Activated naive CD4-positive, alpha-beta T cell treated with anti-CD3 and anti-CD28 coated beads for 36 hours (primary cell): ENCODE results near the gene MACO1. TPM values are rescaled to one million over a fixed set of nuclear protein-coding genes. Genes with fewer than 3 reads are reported as not detected.
"Not testable (repeated sequence)": the region's sequence is repeated elsewhere in the genome, so short reads cannot be mapped to it uniquely, and the experiment has no call there.

Experiments
- CTCF ChIA-PET: fragments of 350-600 bp; sonication (Branson Sonifier 250); formaldehyde crosslinking; loops from one replicate; lab custom pipeline; 2021; ENCODE audit warnings: antibody characterized with exemption; lab: Charles Lee
- DNase-seq: peaks from one replicate; pipeline ENCODE4 v3.0.0-alpha.2; 2020
- H3K27ac Mint-ChIP-seq: one replicate; pipeline ENCODE4 v1.8.0; 2021; ENCODE audit warnings: mild to moderate bottlenecking, mixed read lengths
- H3K27me3 Mint-ChIP-seq: one replicate; pipeline ENCODE4 v1.8.0; 2021; ENCODE audit warnings: low read depth, mixed read lengths
- H3K36me3 Mint-ChIP-seq: one replicate; pipeline ENCODE4 v1.8.0; 2021; ENCODE audit warnings: low read depth, mixed read lengths
- H3K4me1 Mint-ChIP-seq: one replicate; pipeline ENCODE4 v1.8.0; 2021; ENCODE audit warnings: low read depth, mixed read lengths
- H3K4me3 Mint-ChIP-seq: one replicate; pipeline ENCODE4 v1.8.0; 2021; ENCODE audit warnings: mild to moderate bottlenecking, moderate library complexity, mixed read lengths
- H3K9me3 Mint-ChIP-seq: one replicate; pipeline ENCODE4 v1.8.0; 2021; ENCODE audit warnings: mixed read lengths
- intact Hi-C: fragments of 100-400 bp; cut with micrococcal nuclease; formaldehyde crosslinking; loops from one replicate; pipeline ENCODE4 v1.15.1; 2023
- total RNA-seq, 2 experiments: library from RNA; stranded (reverse); gene quantifications; one replicate each; pipeline ENCODE4 v1.2.3, GENCODE V29; 2021

The MACO1 gene
- total RNA-seq, 2 experiments from 2014 or later: 8.4 to 8.6 TPM

DNA sequence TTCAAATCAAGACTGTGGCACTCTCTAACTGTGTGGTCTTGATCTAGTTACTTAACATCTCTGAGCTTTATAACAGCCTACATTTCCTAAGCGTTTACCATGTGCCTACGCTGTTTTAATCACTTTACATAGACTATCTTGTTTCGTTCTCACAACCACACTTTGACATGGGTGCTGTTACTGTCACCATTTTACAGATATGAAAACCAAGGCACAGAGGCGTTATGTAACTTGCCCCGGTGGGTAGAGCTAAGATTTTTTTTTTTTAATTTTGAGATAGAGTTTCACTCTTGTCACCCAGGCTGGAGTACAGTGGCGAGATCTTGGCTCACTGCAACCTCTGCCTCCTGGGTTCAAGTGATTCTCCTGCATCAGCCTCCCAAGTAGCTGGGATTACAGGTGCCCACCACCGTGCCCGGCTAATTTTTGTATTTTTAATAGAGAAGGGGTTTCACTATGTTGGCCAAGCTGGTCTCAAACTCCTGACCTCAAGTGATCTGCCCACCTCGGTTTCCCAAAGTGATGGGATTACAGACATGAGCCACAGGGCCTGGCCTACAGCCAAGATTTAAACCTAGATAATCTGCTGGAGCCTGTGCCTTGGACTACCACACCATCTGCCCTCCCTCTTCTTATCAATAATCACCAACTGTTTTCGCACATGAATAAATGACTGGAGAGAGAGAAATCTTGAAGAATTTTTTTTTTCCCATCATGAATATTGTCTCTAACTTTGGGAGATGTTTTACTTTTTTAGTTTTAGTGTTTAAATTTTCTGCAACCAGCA, 20.9 kb upstream of the MACO1 start:
- intact Hi-C loops, DNase-seq, H3K27me3 Mint-ChIP-seq, H3K27ac Mint-ChIP-seq, H3K9me3 Mint-ChIP-seq, H3K4me1 Mint-ChIP-seq, H3K4me3 Mint-ChIP-seq, H3K36me3 Mint-ChIP-seq: not testable (repeated sequence)
- CTCF ChIA-PET: interaction anchor here (0.6 kb wide), 2 partner anchors 110 to 657 kb away, joined by 5 read pairs; no protein-coding TSS in a partner anchor

DNA sequence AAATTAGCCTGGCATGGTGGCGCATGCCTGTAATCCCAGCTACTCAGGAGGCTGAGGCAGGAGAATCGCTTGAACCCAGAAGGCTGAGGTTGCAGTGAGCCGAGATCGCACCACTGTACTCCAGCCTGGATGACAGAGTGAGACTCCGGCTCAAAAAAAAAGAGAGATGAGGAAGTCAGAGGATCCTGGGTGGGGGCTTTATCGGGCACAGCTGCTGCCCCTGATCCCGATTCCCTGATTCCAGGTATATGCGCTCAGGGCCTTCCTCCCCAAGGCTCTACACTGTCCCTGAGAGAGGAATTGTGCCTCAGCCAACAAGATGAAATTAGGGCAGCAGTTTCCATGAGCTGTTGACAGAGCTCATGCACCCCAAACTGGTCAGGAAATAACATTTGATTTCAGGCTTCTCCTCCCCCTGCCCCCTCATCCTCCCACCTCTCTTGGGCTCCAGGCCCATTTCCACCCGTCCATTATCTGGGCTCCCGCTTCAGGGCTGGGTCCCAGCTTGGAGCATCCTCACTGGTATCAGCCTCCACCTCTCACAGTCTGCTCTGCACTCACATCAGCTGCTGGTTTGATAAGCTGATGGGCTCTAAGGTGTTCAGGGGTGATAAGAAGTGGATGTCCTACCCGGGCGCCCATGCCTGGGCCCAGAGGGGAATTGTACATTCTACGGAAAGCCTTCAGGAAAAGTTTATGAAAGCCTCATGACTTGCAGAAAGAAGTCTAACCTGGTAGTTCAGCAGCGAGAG, 17.6 kb upstream of the MACO1 start:
- intact Hi-C loops, H3K27ac Mint-ChIP-seq, H3K4me3 Mint-ChIP-seq, H3K27me3 Mint-ChIP-seq, DNase-seq, H3K4me1 Mint-ChIP-seq, H3K36me3 Mint-ChIP-seq, H3K9me3 Mint-ChIP-seq: not testable (repeated sequence)
- CTCF ChIA-PET: interaction anchor here (0.6 to 1.1 kb wide), 3 partner anchors 10 to 183 kb away, joined by 3 read pairs; no protein-coding TSS in a partner anchor

DNA sequence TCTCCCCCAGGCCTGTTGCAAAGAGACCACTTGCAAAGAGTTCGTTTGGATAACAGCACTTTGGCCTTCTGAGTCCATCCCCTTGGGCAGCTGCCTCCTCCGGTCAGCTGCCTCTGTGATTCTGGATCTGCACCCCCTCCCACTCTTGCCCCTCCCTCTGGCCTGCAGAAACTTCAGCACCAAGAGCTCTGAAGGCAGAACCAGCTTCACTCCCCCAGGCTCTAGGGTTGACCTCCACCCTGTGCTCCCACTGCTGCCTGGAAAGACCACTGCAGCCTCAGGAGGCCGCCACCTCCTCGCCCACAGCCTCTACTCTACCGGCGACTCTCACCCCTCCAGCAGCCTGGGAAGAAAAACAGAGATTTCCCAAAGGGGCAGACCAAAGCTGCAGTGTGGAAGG, 16.5 kb upstream of the MACO1 start:
- intact Hi-C loops, CTCF ChIA-PET, H3K27me3 Mint-ChIP-seq: not testable (repeated sequence)

DNA sequence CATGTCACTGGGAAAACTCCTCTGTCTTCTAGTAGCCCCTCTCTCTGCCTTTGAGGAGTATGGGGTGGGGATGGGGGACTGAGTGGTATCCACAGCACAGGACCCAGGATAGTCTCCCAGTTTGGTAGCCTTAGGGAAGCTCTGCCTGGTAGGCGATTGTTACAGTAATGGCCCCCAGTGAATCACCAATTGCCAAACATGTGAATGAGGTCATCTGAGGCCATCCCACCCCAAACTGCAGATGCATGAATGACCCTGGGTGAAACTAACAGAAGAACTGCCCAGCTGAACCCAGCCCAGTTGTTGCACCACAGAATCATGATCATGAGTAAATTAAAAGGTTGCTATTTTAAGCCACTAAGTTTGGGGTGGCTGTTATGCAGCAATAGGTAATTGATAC, 16.1 kb upstream of the MACO1 start:
- H3K9me3 Mint-ChIP-seq, H3K36me3 Mint-ChIP-seq, H3K4me3 Mint-ChIP-seq, H3K27ac Mint-ChIP-seq, intact Hi-C loops, H3K27me3 Mint-ChIP-seq, DNase-seq, H3K4me1 Mint-ChIP-seq: not testable (repeated sequence)
- CTCF ChIA-PET: interaction anchor here (0.9 kb wide), 1 partner anchor 106 kb away, joined by 3 read pairs; no protein-coding TSS in a partner anchor

More for the DNA sequence above, 16.5 kb upstream of the MACO1 start:
- DNase-seq, H3K27ac Mint-ChIP-seq, H3K4me3 Mint-ChIP-seq, H3K36me3 Mint-ChIP-seq, H3K4me1 Mint-ChIP-seq, H3K9me3 Mint-ChIP-seq: not testable (repeated sequence)

DNA sequence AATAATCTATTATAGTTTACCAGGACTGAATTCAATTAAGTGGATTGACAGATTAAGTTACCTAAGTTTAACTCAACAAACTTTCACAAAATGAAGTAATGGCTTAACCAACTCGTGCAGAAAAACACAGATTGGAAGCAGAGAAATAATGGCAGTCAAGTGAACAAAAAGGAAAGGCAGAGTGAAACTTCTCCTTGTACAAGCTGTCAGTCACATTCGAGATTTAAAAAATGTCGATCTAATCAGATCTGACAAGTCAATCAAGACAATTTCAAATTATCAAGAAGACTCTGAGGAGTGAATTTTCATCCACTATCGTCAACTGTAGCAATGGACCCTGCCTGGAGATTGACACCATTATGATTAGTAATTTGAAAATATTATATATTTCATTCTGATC, 13.4 kb upstream of the MACO1 start:
- DNase-seq, H3K27ac Mint-ChIP-seq, H3K4me1 Mint-ChIP-seq, H3K9me3 Mint-ChIP-seq, intact Hi-C loops, CTCF ChIA-PET, H3K36me3 Mint-ChIP-seq, H3K4me3 Mint-ChIP-seq, H3K27me3 Mint-ChIP-seq: not testable (repeated sequence)

DNA sequence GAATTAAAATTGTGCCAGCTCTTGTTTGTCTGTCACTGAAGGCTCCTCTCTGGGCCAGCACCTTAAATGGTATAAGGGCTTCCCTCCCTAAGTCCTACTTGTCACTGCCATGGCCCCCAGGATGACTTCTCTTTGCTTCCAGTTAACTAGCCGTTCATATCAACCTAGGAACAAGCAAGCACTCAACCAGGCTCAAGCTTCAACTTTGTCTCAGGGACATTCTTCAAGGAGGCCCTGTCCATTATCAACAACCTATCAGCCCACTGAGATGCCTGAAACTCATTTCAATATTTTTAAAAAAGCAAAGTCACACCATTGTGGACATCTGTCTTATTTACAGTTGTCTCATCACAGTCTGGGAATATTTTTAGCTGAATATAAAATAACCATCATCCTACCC, 11.4 kb upstream of the MACO1 start:
- H3K9me3 Mint-ChIP-seq, H3K36me3 Mint-ChIP-seq, H3K4me3 Mint-ChIP-seq, intact Hi-C loops, H3K27me3 Mint-ChIP-seq, H3K27ac Mint-ChIP-seq, CTCF ChIA-PET, DNase-seq, H3K4me1 Mint-ChIP-seq: not testable (repeated sequence)

DNA sequence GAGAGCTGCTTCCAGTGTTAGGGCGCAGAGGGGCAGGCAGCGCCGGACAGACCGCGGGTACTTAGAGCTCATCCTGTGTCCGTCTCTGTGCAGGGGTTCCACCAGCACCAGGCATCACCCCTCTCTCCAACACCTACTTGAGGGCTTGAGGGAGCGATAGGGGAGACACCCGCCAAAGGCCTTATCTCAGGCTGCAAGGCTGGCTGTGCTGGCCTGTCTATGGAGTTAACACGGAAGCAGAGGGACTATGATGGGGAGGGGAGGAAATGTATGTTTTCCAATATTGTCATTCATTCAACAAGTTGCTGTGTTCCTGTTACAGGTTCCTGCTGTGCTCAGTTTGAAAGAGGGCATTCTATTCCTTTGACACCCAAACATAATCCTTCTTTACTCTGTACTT, 10.0 kb upstream of the MACO1 start, which contains the start of gene RHCE:
Gene RHCE (minus strand): TSS at position 111 of the 400 bp plus-strand sequence. CDS start 39 bp downstream, at position 72.
- H3K9me3 Mint-ChIP-seq, H3K27me3 Mint-ChIP-seq, H3K27ac Mint-ChIP-seq, DNase-seq, CTCF ChIA-PET, H3K36me3 Mint-ChIP-seq, intact Hi-C loops, H3K4me3 Mint-ChIP-seq, H3K4me1 Mint-ChIP-seq: not testable (repeated sequence)

DNA sequence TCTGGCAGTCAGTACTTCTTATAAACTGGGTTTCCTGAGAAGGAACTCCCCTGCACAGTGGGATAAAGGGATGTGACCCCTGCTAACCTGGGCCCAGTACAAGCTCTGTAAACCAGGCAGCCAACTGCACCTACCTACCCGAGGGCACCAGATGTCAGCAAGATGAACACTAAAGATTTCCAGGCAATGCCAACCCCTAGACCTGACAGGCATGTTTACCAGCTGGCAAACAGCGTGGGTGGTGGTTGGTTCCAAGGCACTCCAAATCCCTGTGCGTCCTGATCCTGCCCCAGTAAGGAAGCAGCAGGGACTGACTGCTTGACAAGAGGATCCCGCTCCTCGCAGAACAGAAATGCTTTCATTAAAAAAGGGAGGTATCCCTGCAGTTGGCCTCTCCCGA, 7.5 kb upstream of the MACO1 start:
- H3K4me3 Mint-ChIP-seq, DNase-seq, CTCF ChIA-PET, H3K4me1 Mint-ChIP-seq, H3K27me3 Mint-ChIP-seq, H3K36me3 Mint-ChIP-seq, H3K9me3 Mint-ChIP-seq, intact Hi-C loops, H3K27ac Mint-ChIP-seq: not testable (repeated sequence)

DNA sequence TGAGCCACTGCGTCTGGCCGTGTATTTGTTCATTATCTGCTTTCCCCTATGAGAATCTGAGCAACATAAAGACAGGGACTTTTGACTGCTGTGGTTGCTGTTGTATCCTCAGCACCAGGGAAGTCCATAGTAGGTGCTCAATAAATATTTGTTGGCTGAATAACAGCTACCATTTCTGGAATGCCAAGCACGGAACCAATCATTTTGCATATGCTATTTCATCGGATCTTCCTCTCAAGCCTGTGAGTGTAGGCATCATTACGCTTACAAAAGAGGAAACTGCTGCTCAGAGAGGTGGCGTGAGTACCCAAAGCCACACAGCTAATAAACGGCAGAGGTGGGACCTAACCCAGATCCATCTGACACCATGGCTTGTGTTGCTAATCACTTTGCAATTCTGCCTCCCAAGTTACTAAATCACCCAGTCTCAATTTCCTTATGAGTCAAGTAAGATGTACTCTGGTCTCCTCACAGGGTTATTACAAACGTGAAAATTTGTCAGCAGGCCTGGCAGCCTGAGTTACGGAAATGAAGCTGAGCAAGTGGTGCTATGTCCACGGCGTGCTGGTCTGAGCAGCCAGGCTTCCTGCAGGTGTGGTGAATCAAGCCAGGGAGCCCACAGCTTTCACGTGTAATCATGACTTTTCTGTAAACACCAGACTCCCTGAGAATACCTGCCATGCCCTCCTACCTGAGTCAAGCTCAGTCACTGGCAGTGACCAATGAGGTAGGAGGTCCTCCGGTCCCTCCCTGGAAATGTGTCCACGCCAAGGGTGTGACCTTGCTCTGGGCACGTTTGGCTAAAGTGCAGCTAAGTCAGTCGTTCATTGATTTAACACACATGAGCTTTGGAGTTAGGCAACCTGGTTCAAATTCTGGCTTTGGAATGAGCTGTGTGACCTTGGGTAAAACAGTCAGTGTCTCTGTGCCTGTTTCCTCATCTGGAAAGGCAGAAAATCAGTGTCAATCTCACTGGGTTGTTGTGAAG, 5.3 kb upstream of the MACO1 start:
- no peak for DNase-seq
- intact Hi-C loops: no loop called here
- Mint-ChIP-seq H3K27ac (no peak overlapping the region), H3K9me3 (no peaks in the 10 kb centered on the region), H3K36me3 (no peaks in the 10 kb centered on the region), H3K4me1 (peaks cover 3% of the 10 kb centered on the region), H3K4me3 (no peak overlapping the region), H3K27me3 (no peaks in the 10 kb centered on the region)
- CTCF ChIA-PET: no interaction called here

DNA sequence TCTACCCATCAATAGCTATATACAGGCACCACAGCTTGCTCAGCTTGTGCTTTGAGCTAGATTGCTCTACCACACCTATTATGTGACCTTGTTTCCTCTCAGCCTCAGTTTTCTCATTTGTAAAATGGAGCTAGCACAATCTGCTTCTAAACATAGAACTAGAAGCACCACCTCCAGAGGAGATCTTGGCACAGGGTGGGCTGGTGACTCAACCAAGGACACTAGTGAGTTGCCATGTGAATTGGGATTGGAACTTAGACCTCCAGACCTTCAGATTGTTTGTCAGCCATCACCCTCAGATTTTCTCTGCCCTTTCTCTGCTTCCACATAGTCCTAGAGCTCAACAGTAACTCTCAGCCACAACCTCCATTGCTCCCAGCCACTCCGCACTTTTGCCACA, 3.0 kb upstream of the MACO1 start:
- Mint-ChIP-seq H3K27me3 (no peaks in the 10 kb centered on the region), H3K4me1 (peaks cover 14% of the 10 kb centered on the region), H3K36me3 (no peaks in the 10 kb centered on the region), H3K9me3 (no peaks in the 10 kb centered on the region), H3K4me3 (no peak overlapping the region), H3K27ac (no peak overlapping the region)
- intact Hi-C loops: no loop called here
- no peak for DNase-seq
- CTCF ChIA-PET: interaction anchor here (0.8 to 1.2 kb wide), 4 partner anchors 15 to 360 kb away, joined by 3 to 5 read pairs (median 4); no protein-coding TSS in a partner anchor

DNA sequence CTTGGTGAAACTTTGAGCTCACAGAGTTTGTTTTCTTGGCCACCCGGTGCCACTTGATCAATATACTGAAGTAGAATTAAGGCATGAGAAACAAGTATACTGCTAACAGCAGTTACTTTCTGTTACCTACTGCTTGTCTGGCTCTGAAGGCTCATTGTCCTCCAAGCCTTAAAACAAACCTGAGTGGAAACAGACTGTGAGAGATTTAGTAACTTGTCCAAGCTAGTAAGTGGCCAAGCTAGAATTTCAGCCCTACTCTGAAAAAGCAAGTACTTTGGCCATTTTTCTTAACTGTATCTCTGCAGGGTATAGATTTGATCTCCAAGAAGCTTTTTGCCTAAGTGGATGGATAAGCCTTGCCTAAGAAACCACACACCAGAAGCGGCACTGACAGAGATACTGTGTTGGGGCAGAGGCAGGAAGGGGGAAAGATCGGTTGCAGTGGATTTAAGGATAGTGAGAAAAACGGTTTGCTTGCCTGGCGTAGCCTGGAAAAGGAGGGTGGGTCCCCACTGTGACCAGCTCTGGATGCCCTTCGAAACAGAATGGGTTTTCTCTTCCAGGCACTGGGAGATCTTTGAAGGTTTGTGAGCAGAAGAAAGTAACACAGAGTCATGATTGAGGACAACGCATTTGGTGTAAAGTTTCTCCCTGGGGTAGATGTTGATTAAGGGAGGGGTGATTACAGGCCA, 2.1 kb upstream of the MACO1 start:
- no peaks in the 10 kb centered on the region for H3K9me3 Mint-ChIP-seq
- CTCF ChIA-PET: interaction anchor here (0.6 to 1.2 kb wide), 3 partner anchors 14 to 70 kb away, joined by 3 to 5 read pairs (median 4); no protein-coding TSS in a partner anchor
- DNase-seq: no peak
- intact Hi-C loops: no loop called here
- H3K4me3 Mint-ChIP-seq: peak overlapping the region; percentile 16
- no peak overlapping the region for H3K27ac Mint-ChIP-seq
- H3K36me3 Mint-ChIP-seq: no peaks in the 10 kb centered on the region
- H3K27me3 Mint-ChIP-seq: no peaks in the 10 kb centered on the region
- peaks cover 23% of the 10 kb centered on the region for H3K4me1 Mint-ChIP-seq
